Measurements from ENCODE around the gene ARMH1.

Gene ARMH1

GRCh38 chr1:44660176-44660575 lies 14.3 kb upstream of the ARMH1 start:
- TF ChIP-seq EP300 (IDR thresholded peaks at IDR 0.05; ENCODE audit: borderline replicate concordance) (no peak), TAF1 (IDR thresholded peaks at IDR 0.05; ENCODE audit: low read depth) (no peak), NFIC (IDR thresholded peaks at IDR 0.05) (peak; percentile 65), TCF12 (IDR thresholded peaks at IDR 0.05; ENCODE audit: low read depth) (peak; percentile 50; the same call in 1 of the 2 replicates), MAX (IDR thresholded peaks at IDR 0.05) (peak; percentile 80)

- no peak for TF ChIP-seq TCF12 (IDR thresholded peaks at IDR 0.05; ENCODE audit: low read depth)
- no peak for TF ChIP-seq TEAD4 (IDR thresholded peaks at IDR 0.05)
- no peak for TF ChIP-seq TAF1 (IDR thresholded peaks at IDR 0.05; ENCODE audit: low read depth)
- TF ChIP-seq RAD21 (IDR thresholded peaks at IDR 0.05; ENCODE audit: low read depth) = no peak
- no peak for TF ChIP-seq FOXM1 (IDR thresholded peaks at IDR 0.05; ENCODE audit: borderline replicate concordance, low read depth)
- TF ChIP-seq EP300 (IDR thresholded peaks at IDR 0.05; ENCODE audit: borderline replicate concordance) = no peak
- TF ChIP-seq USF1 (IDR thresholded peaks at IDR 0.05) = no peak
- TF ChIP-seq YY1 (IDR thresholded peaks at IDR 0.05; ENCODE audit: low read depth) = no peak
- TF ChIP-seq CREB1 (IDR thresholded peaks at IDR 0.05; ENCODE audit: low read depth) = no peak
- no peak for TF ChIP-seq ZBTB7A (IDR thresholded peaks at IDR 0.05; ENCODE audit: low read depth)
- TF ChIP-seq CEBPB (IDR thresholded peaks at IDR 0.05) = no peak
- no peak for TF ChIP-seq MAX (IDR thresholded peaks at IDR 0.05)
- TF ChIP-seq REST (IDR thresholded peaks at IDR 0.05; ENCODE audit: low read depth) = no peak
- TF ChIP-seq NFIC (IDR thresholded peaks at IDR 0.05) = no peak
- no peak for TF ChIP-seq EGR1 (IDR thresholded peaks at IDR 0.05)
Measured at GRCh38 chr1:44661781-44662682, 12.5 kb upstream of the ARMH1 start.

- no peak for TF ChIP-seq REST (IDR thresholded peaks at IDR 0.05; ENCODE audit: low read depth)
- no peak for TF ChIP-seq CEBPB (IDR thresholded peaks at IDR 0.05)
- no peak for TF ChIP-seq YY1 (IDR thresholded peaks at IDR 0.05; ENCODE audit: low read depth)
- TF ChIP-seq EP300 (IDR thresholded peaks at IDR 0.05; ENCODE audit: borderline replicate concordance) = no peak
- no peak for TF ChIP-seq TEAD4 (IDR thresholded peaks at IDR 0.05)
- no peak for TF ChIP-seq TCF12 (IDR thresholded peaks at IDR 0.05; ENCODE audit: low read depth)
- no peak for TF ChIP-seq EGR1 (IDR thresholded peaks at IDR 0.05)
- TF ChIP-seq FOXM1 (IDR thresholded peaks at IDR 0.05; ENCODE audit: borderline replicate concordance, low read depth) = no peak
- no peak for TF ChIP-seq MAX (IDR thresholded peaks at IDR 0.05)
- TF ChIP-seq TAF1 (IDR thresholded peaks at IDR 0.05; ENCODE audit: low read depth) = no peak
- no peak for TF ChIP-seq NFIC (IDR thresholded peaks at IDR 0.05)
Measured at GRCh38 chr1:44662683-44663030, 11.9 kb upstream of the ARMH1 start.

- TF ChIP-seq TEAD4 (IDR thresholded peaks at IDR 0.05) (no peak), RAD21 (IDR thresholded peaks at IDR 0.05; ENCODE audit: low read depth) (no peak), ZBTB7A (IDR thresholded peaks at IDR 0.05; ENCODE audit: low read depth) (no peak), REST (IDR thresholded peaks at IDR 0.05; ENCODE audit: low read depth) (no peak), TCF12 (IDR thresholded peaks at IDR 0.05; ENCODE audit: low read depth) (no peak), NFIC (IDR thresholded peaks at IDR 0.05) (no peak), MAX (IDR thresholded peaks at IDR 0.05) (no peak)
Measured at GRCh38 chr1:44663417-44663816, 11.1 kb upstream of the ARMH1 start.
